HepG2 (cell line): ENCODE measurements around the gene TUBB4B. TPM values are rescaled to one million over a fixed set of nuclear protein-coding genes. Genes with fewer than 3 reads are reported as not detected.
A peak's percentile ranks its signal among the peaks of the same experiment; 100 is the strongest.

Source experiments
- ATF4 ChIP-seq, 2 experiments: fragments of 450-650 bp in 1 of 2; sonication (generic) in 1 of 2; formaldehyde crosslinking; IDR thresholded peaks; 2 replicates each; pipeline versions ENCODE4 v1.5.0 to v1.8.0; 2020 to 2022; ENCODE audit warnings: mild to moderate bottlenecking in 1 of 2, missing genetic modification reagents in 1 of 2
- BRF2 ChIP-seq: sonication (generic); formaldehyde crosslinking; IDR thresholded peaks from 2 replicates; pipeline ENCODE4 v1.8.1; 2022; ENCODE audit warnings: mild to moderate bottlenecking, missing genetic modification reagents
- DMTF1 ChIP-seq: sonication (generic); formaldehyde crosslinking; IDR thresholded peaks from 2 replicates; pipeline ENCODE4 v1.4.0; 2020; ENCODE audit warnings: mild to moderate bottlenecking, missing genetic modification reagents
- DNMT1 ChIP-seq: sonication (generic); formaldehyde crosslinking; IDR thresholded peaks from 2 replicates; pipeline ENCODE4 v1.5.1; 2020; ENCODE audit warnings: mild to moderate bottlenecking, missing genetic modification reagents
- ELK4 ChIP-seq: sonication (generic); formaldehyde crosslinking; IDR thresholded peaks from 2 replicates; pipeline ENCODE4 v1.9.0; 2021; ENCODE audit warnings: missing genetic modification reagents, borderline replicate concordance
- KDM5A ChIP-seq: fragments of 200-600 bp; sonication (generic); IDR thresholded peaks from 2 replicates; pipeline ENCODE4 v1.7.0; 2018; ENCODE audit warnings: antibody characterized with exemption, mild to moderate bottlenecking, low read length, borderline replicate concordance
- KLF16 ChIP-seq, 2 experiments: sonication (generic) in 1 of 2; formaldehyde crosslinking in 1 of 2; IDR thresholded peaks; 2 replicates each; pipeline versions ENCODE4 v1.6.1 to v1.8.0; 2016 to 2023; ENCODE audit warnings: missing genetic modification reagents in 2 of 2, missing compliant biosample characterization in 1 of 2
- KMT2B ChIP-seq: IDR thresholded peaks from 2 replicates; pipeline ENCODE4 v1.6.1; 2016; ENCODE audit warnings: missing genetic modification reagents, missing compliant biosample characterization
- MAFK ChIP-seq, 2 experiments: IDR thresholded peaks in 1 of 2; conservative IDR thresholded peaks in 1 of 2; 2 replicates each; pipeline ENCODE4 v1.6.1; 2011; ENCODE audit warnings: improper control_type of control experiment in 2 of 2, low read length in 2 of 2
- MIXL1 ChIP-seq: IDR thresholded peaks from 2 replicates; pipeline ENCODE4 v1.6.1; 2016
- PCBP2 ChIP-seq: fragments of 200-400 bp; formaldehyde crosslinking; optimal IDR thresholded peaks from 2 replicates; pipeline ENCODE3; 2018; ENCODE audit warnings: low read length, low read depth; ENCODE audit not compliant: poor library complexity, severe bottlenecking
- PPARG ChIP-seq: conservative IDR thresholded peaks from 2 replicates; pipeline ENCODE4 v1.6.1; 2016; ENCODE audit warnings: missing biosample characterization, missing genetic modification reagents
- REL ChIP-seq: sonication (generic); formaldehyde crosslinking; conservative IDR thresholded peaks from 2 replicates; pipeline ENCODE4 v1.8.0; 2022; ENCODE audit warnings: mild to moderate bottlenecking, missing genetic modification reagents, moderate library complexity
- SAP130 ChIP-seq: IDR thresholded peaks from 2 replicates; pipeline ENCODE4 v1.6.1; 2016; ENCODE audit warnings: low read depth
- SNAPC5 ChIP-seq: sonication (generic); formaldehyde crosslinking; IDR thresholded peaks from 2 replicates; pipeline ENCODE4 v1.8.1; 2023; ENCODE audit warnings: mild to moderate bottlenecking, missing genetic modification reagents, borderline replicate concordance
- SP4 ChIP-seq: sonication (generic); formaldehyde crosslinking; IDR thresholded peaks from 2 replicates; pipeline ENCODE4 v1.8.1; 2023; ENCODE audit warnings: mild to moderate bottlenecking, missing genetic modification reagents
- USF2 ChIP-seq, 2 experiments: sonication (generic) in 1 of 2; formaldehyde crosslinking in 1 of 2; IDR thresholded peaks; 2 replicates each; pipeline versions ENCODE4 v1.5.1 to v1.6.1; 2011 to 2020; ENCODE audit warnings: borderline replicate concordance in 1 of 2, low read depth in 1 of 2, low read length in 1 of 2, mild to moderate bottlenecking in 1 of 2, missing genetic modification reagents in 1 of 2, moderate library complexity in 1 of 2
- ZFP1 ChIP-seq: IDR thresholded peaks from 2 replicates; pipeline ENCODE4 v1.6.1; 2016
- ZNF354B ChIP-seq: sonication (generic); formaldehyde crosslinking; IDR thresholded peaks from 2 replicates; pipeline ENCODE4 v1.8.0; 2022; ENCODE audit warnings: mild to moderate bottlenecking, missing genetic modification reagents
- ZNF552 ChIP-seq: sonication (generic); formaldehyde crosslinking; IDR thresholded peaks from 2 replicates; pipeline ENCODE4 v1.9.0; 2022; ENCODE audit warnings: missing genetic modification reagents, mild to moderate bottlenecking, borderline replicate concordance
- ZSCAN21 ChIP-seq: sonication (generic); formaldehyde crosslinking; IDR thresholded peaks from 2 replicates; pipeline ENCODE4 v1.8.0; 2022; ENCODE audit warnings: mild to moderate bottlenecking, missing genetic modification reagents, moderate library complexity, borderline replicate concordance
- polyA plus RNA-seq, 8 experiments: library from polyadenylated mRNA; depleted of rRNA in 3 of 8; stranded (reverse) in 7 of 8; unstranded in 1 of 8; fragments of >200 nt; fragmentation: Illumina TruSeq in 4 of 8; extraction: Trizol in 4 of 8; gene quantifications; 2 replicates each; pipeline versions ENCODE4 v1.2.1 to v1.2.3, GENCODE V29; 2011 to 2016; ENCODE audit warnings: low read depth in 4 of 8, missing spikeins in 1 of 8, mixed read lengths in 1 of 8; ENCODE audit not compliant: insufficient read depth in 1 of 8
- total RNA-seq, 5 experiments: library from RNA; depleted of rRNA; stranded (reverse); fragments of >200 nt; fragmentation: Illumina TruSeq; extraction: Trizol; gene quantifications; 2 replicates each; pipeline ENCODE4 v1.2.3, GENCODE V29; 2016; ENCODE audit warnings: low read depth in 1 of 5

TUBB4B gene
- total and polyA plus RNA-seq, 2 of the 13 experiments (the other 11 are each of a cell fraction or from before 2014, with no cell fraction given): 182 to 412 TPM

- TF ChIP-seq DNMT1 (CRISPR knock-in tag) (no peak), REL (CRISPR knock-in tag) (0 out of 2 replicates have a peak, but pooled peaks have one; percentile 19), KLF16 (CRISPR knock-in tag; IDR thresholded peaks at IDR 0.05) (0 out of 4 replicates have a peak, but pooled peaks of 1 of the 2 experiments have one; percentile 20), KMT2B (no peak), KDM5A (no peak), USF2 (IDR thresholded peaks at IDR 0.05; ENCODE audit: low read depth, low read length) (no peak), USF2 (CRISPR knock-in tag; IDR thresholded peaks at IDR 0.05; ENCODE audit: borderline replicate concordance) (no peak), MAFK (conservative IDR thresholded peaks at IDR 0.05 in 1 of 2, IDR thresholded peaks at IDR 0.05 in 1 of 2; ENCODE audit: low read length in 2 of 2) (no peak), ZNF552 (CRISPR knock-in tag) (no peak), SNAPC5 (CRISPR knock-in tag) (no peak), ZFP1 (CRISPR knock-in tag) (no peak), ZSCAN21 (peak; percentile 79; the same call in 1 of the 2 replicates), PPARG (CRISPR knock-in tag) (0 out of 2 replicates have a peak, but pooled peaks have one; percentile 32), ELK4 (CRISPR knock-in tag) (no peak), DMTF1 (CRISPR knock-in tag) (no peak), PCBP2 (no peak), MIXL1 (CRISPR knock-in tag) (0 out of 2 replicates have a peak, but pooled peaks have one; percentile 18), SAP130 (CRISPR knock-in tag) (peak; percentile 96), ATF4 (CRISPR knock-in tag; IDR thresholded peaks at IDR 0.05) (0 out of 4 replicates have a peak, but pooled peaks of 1 of the 2 experiments have one; percentile 13), SP4 (CRISPR knock-in tag) (no peak; the same call in 1 of the 2 replicates), ZNF354B (CRISPR knock-in tag) (no peak), BRF2 (CRISPR knock-in tag) (no peak)
Measured at GRCh38 chr9:137218754-137219271, 22.3 kb upstream of the TUBB4B start (continued).
